H9 (cell line): Measurements from ENCODE around the gene AIFM3. TPM values are rescaled to one million over a fixed set of nuclear protein-coding genes. Genes with fewer than 3 reads are reported as not detected.

Experiments used
- DNase-seq: peaks from one replicate; pipeline ENCODE4 v3.0.0-alpha.2; 2017
- H2AFZ ChIP-seq: one replicate; pipeline ENCODE4 v1.6.1; 2013; ENCODE audit warnings: mild to moderate bottlenecking, low read length, control low read depth, moderate library complexity
- H2AK5ac ChIP-seq: 2 replicates; pipeline ENCODE4 v1.6.1; 2013; ENCODE audit warnings: low read length, control low read depth, mixed read lengths; ENCODE audit not compliant: insufficient read length
- H2BK120ac ChIP-seq: one replicate; pipeline ENCODE4 v1.6.1; 2013; ENCODE audit warnings: low read depth, mild to moderate bottlenecking, low read length, control low read depth, inconsistent platforms; ENCODE audit not compliant: poor library complexity, severe bottlenecking
- H2BK12ac ChIP-seq: 2 replicates; pipeline ENCODE4 v1.6.1; 2013; ENCODE audit warnings: low read length, control low read depth, mixed read lengths, low read depth; ENCODE audit not compliant: insufficient read length
- H2BK15ac ChIP-seq: 2 replicates; pipeline ENCODE4 v1.6.1; 2013; ENCODE audit warnings: low read depth, low read length, control low read depth
- H2BK20ac ChIP-seq: one replicate; pipeline ENCODE4 v1.6.1; 2013; ENCODE audit warnings: low read depth, mild to moderate bottlenecking, low read length, control low read depth, inconsistent platforms; ENCODE audit not compliant: poor library complexity, severe bottlenecking
- H2BK5ac ChIP-seq: 2 replicates; pipeline ENCODE4 v1.6.1; 2013; ENCODE audit warnings: low read length, control low read depth, mixed read lengths; ENCODE audit not compliant: insufficient read length
- H3K14ac ChIP-seq: 2 replicates; pipeline ENCODE4 v1.6.1; 2013; ENCODE audit warnings: low read length, control low read depth; ENCODE audit not compliant: insufficient read depth
- H3K18ac ChIP-seq: 2 replicates; pipeline ENCODE4 v1.6.1; 2013; ENCODE audit warnings: low read depth, mild to moderate bottlenecking, mixed read lengths, low read length, control low read depth; ENCODE audit not compliant: insufficient read length
- H3K23ac ChIP-seq: 2 replicates; pipeline ENCODE4 v1.6.1; 2013; ENCODE audit warnings: low read length, control low read depth, mixed read lengths, low read depth; ENCODE audit not compliant: insufficient read length
- H3K23me2 ChIP-seq: 2 replicates; pipeline ENCODE4 v1.6.1; 2013; ENCODE audit warnings: low read depth, mild to moderate bottlenecking, mixed read lengths, low read length, control low read depth; ENCODE audit not compliant: insufficient read length, poor library complexity, severe bottlenecking
- H3K27ac ChIP-seq: 2 replicates; pipeline ENCODE4 v1.5.1; 2013; ENCODE audit warnings: low read length, control low read depth, mixed read lengths, low read depth; ENCODE audit not compliant: insufficient read length
- H3K27me3 ChIP-seq: 2 replicates; pipeline ENCODE4 v1.6.1; 2013; ENCODE audit warnings: low read length, control low read depth, inconsistent platforms; ENCODE audit not compliant: insufficient read depth
- H3K4ac ChIP-seq: 2 replicates; pipeline ENCODE4 v1.6.1; 2013; ENCODE audit warnings: low read depth, mild to moderate bottlenecking, control low read depth, inconsistent platforms, low read length, moderate library complexity
- H3K4me1 ChIP-seq: 2 replicates; pipeline ENCODE4 v1.6.1; 2013; ENCODE audit warnings: low read length, control low read depth, inconsistent platforms; ENCODE audit not compliant: insufficient read depth
- H3K4me2 ChIP-seq: 2 replicates; pipeline ENCODE4 v1.6.1; 2013; ENCODE audit warnings: low read length, control low read depth, mixed read lengths; ENCODE audit not compliant: insufficient read length, insufficient read depth
- H3K56ac ChIP-seq: 2 replicates; pipeline ENCODE4 v1.6.1; 2013; ENCODE audit warnings: low read depth, mild to moderate bottlenecking, mixed read lengths, low read length, control low read depth; ENCODE audit not compliant: insufficient read length
- H3K79me1 ChIP-seq: 2 replicates; pipeline ENCODE4 v1.6.1; 2013; ENCODE audit warnings: low read depth, mild to moderate bottlenecking, moderate library complexity, low read length, control low read depth, inconsistent platforms; ENCODE audit not compliant: insufficient read depth, poor library complexity, severe bottlenecking
- H3K79me2 ChIP-seq: 2 replicates; pipeline ENCODE4 v1.6.1; 2013; ENCODE audit warnings: low read length, control low read depth, inconsistent platforms; ENCODE audit not compliant: insufficient read depth
- H3K9ac ChIP-seq: 2 replicates; pipeline ENCODE4 v1.6.1; 2013; ENCODE audit warnings: low read length, control low read depth, mixed read lengths; ENCODE audit not compliant: insufficient read length; ENCODE audit errors: extremely low read depth
- H3K9me3 ChIP-seq: one replicate; pipeline ENCODE4 v1.6.1; 2013; ENCODE audit warnings: low read depth, low read length, inconsistent platforms; ENCODE audit not compliant: control insufficient read depth
- H3T11ph ChIP-seq: one replicate; pipeline ENCODE4 v1.6.1; 2013; ENCODE audit warnings: mild to moderate bottlenecking, low read length, control low read depth, inconsistent platforms
- H4K20me1 ChIP-seq: one replicate; pipeline ENCODE4 v1.6.1; 2013; ENCODE audit not compliant: control insufficient read depth, insufficient read length, insufficient read depth
- H4K5ac ChIP-seq: 2 replicates; pipeline ENCODE4 v1.6.1; 2013; ENCODE audit warnings: low read depth, mild to moderate bottlenecking, mixed read lengths, low read length, control low read depth; ENCODE audit not compliant: insufficient read length
- H4K8ac ChIP-seq: replicated peaks from 2 replicates; pipeline ENCODE4 v1.6.1; 2013; ENCODE audit warnings: low read length, control low read depth, mixed read lengths, low read depth; ENCODE audit not compliant: insufficient read length
- H4K91ac ChIP-seq: 2 replicates; pipeline ENCODE4 v1.6.1; 2013; ENCODE audit warnings: low read depth, mild to moderate bottlenecking, moderate library complexity, mixed read lengths, low read length, control low read depth; ENCODE audit not compliant: insufficient read length
- H3K27ac Mint-ChIP-seq, 3 experiments: 2 replicates in 2 of 3; 3 replicates in 1 of 3; pipeline ENCODE4 v1.8.0; 2020 to 2021; ENCODE audit warnings: mixed read lengths in 3 of 3, mild to moderate bottlenecking in 1 of 3, moderate library complexity in 1 of 3
- H3K27me3 Mint-ChIP-seq: 2 replicates; pipeline ENCODE4 v1.8.0; 2021; ENCODE audit warnings: low read depth, mild to moderate bottlenecking, moderate library complexity, mixed read lengths
- H3K36me3 Mint-ChIP-seq, 3 experiments: 2 replicates in 2 of 3; 3 replicates in 1 of 3; pipeline ENCODE4 v1.8.0; 2020 to 2021; ENCODE audit warnings: low read depth in 3 of 3, mixed read lengths in 3 of 3; ENCODE audit not compliant: insufficient read depth in 1 of 3
- H3K4me1 Mint-ChIP-seq, 2 experiments: 2 replicates each; pipeline ENCODE4 v1.8.0; 2020; ENCODE audit warnings: mixed read lengths in 2 of 2
- H3K4me3 Mint-ChIP-seq, 2 experiments: 2 replicates in 1 of 2; 3 replicates in 1 of 2; pipeline ENCODE4 v1.8.0; 2020 to 2021; ENCODE audit warnings: mild to moderate bottlenecking in 2 of 2, mixed read lengths in 2 of 2, moderate library complexity in 1 of 2
- H3K9me3 Mint-ChIP-seq, 2 experiments: 2 replicates in 1 of 2; 3 replicates in 1 of 2; pipeline ENCODE4 v1.8.0; 2020; ENCODE audit warnings: mild to moderate bottlenecking in 2 of 2, mixed read lengths in 2 of 2, moderate library complexity in 1 of 2
- WGBS: extraction: QIAGEN DNeasy Blood & Tissue Kit; methylation state at CpG from one replicate; pipeline ENCODE4 v1.1.7; 2013; ENCODE audit warnings: missing lambda C conversion rate, low lambda C conversion rate, mixed read lengths; ENCODE audit not compliant: insufficient read length; ENCODE audit errors: extremely low coverage; 5-methylcytosine and 5-hydroxymethylcytosine counted together
- total RNA-seq: library from RNA; stranded (reverse); gene quantifications from 2 replicates; pipeline ENCODE4 v1.2.1, GENCODE V29; 2021
- TF ChIP-seq, protein P1 (sequence below): fragments of 200-600 bp; sonication (generic); conservative IDR thresholded peaks from 3 replicates; pipeline ENCODE4 v1.8.0; 2021; ENCODE audit warnings: antibody characterized with exemption, mild to moderate bottlenecking

Gene AIFM3
- total RNA-seq, 1 experiment from 2014 or later, result 1.9 TPM

DNA sequence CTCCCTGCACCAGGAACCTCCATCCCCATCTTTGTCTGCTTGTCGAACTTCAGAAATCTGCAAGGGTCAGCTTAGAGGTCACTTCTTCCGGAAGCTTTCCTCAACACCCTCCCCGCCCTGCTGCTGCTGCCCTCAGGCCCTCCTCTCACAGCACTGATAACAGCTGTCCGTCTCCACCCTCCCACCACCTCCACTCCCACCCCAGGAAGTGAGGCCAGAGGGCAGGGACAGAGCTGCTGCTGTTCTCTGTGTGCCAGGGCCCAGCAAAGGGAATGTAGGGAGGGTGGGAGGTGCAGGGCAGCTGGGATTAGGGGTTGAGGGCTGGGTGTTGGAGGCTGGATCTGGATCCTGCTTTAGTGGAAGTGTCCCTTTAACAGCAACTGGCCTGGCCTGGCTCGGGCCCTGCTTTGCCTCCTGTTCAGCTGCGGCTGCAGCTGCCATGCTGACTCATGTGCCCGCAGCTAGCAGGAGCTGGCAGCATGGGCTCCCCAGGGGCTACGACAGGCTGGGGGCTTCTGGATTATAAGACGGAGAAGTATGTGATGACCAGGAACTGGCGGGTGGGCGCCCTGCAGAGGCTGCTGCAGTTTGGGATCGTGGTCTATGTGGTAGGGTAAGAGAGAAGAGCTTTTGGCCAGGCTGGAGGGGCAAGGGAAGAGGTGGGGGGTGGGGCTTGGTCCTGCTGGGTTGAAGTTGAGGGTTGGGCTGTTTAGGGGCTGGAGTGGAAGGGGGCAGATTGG, 47.8 kb downstream of the AIFM3 start, which contains the start of gene P2RX6:
Gene P2RX6, plus strand, starts transcription at position 440 of the 740 bp plus-strand sequence. Its CDS starts 10 bp downstream, at position 450.
- WGBS, result no CpG with 5 or more reads among the region's 12 CpGs
- H2BK20ac ChIP-seq, result no peak within 1 kb of the TSS
- H2BK15ac ChIP-seq, result no peak within 1 kb of the TSS
- no peak within 1 kb of the TSS for H2AFZ ChIP-seq
- H3K14ac ChIP-seq, result 0 out of 2 replicates have a peak within 1 kb of the TSS, but pooled peaks have one; percentile 20
- Mint-ChIP-seq H3K27ac (peak within 1 kb of the TSS in 2 of 3 experiments; percentile 97; a peak in 4 of 7 replicates), H3K4me3 (peak within 1 kb of the TSS; percentile 80 to 95), H3K27me3 (peaks cover 54% of the 10 kb centered on the region), H3K9me3 (peaks cover 2 to 4% of the 10 kb centered on the region in 2 experiments; a peak in 3 of 5 replicates), H3K36me3 (no peaks in the 10 kb centered on the region), H3K4me1 (peaks cover 24 to 44% of the 10 kb centered on the region in 2 experiments)
- peaks cover 7% of the 10 kb centered on the region for H3K23me2 ChIP-seq
- TF ChIP-seq, protein P1, sequence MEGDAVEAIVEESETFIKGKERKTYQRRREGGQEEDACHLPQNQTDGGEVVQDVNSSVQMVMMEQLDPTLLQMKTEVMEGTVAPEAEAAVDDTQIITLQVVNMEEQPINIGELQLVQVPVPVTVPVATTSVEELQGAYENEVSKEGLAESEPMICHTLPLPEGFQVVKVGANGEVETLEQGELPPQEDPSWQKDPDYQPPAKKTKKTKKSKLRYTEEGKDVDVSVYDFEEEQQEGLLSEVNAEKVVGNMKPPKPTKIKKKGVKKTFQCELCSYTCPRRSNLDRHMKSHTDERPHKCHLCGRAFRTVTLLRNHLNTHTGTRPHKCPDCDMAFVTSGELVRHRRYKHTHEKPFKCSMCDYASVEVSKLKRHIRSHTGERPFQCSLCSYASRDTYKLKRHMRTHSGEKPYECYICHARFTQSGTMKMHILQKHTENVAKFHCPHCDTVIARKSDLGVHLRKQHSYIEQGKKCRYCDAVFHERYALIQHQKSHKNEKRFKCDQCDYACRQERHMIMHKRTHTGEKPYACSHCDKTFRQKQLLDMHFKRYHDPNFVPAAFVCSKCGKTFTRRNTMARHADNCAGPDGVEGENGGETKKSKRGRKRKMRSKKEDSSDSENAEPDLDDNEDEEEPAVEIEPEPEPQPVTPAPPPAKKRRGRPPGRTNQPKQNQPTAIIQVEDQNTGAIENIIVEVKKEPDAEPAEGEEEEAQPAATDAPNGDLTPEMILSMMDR, result no peak
- H3K9ac ChIP-seq, result no peak within 1 kb of the TSS
- H4K5ac ChIP-seq, result no peak within 1 kb of the TSS
- H3K79me2 ChIP-seq, result no peaks in the 10 kb centered on the region
- no peak within 1 kb of the TSS for H2AK5ac ChIP-seq
- no peak within 1 kb of the TSS for H2BK12ac ChIP-seq
- no peak within 1 kb of the TSS for H4K8ac ChIP-seq
- no peak within 1 kb of the TSS for H3K27ac ChIP-seq
- no peak within 1 kb of the TSS for H3K4ac ChIP-seq
- H3K4me2 ChIP-seq, result peak within 1 kb of the TSS; percentile 39
- H3K9me3 ChIP-seq, result no peaks in the 10 kb centered on the region
- H4K91ac ChIP-seq, result no peak within 1 kb of the TSS
- no peak within 1 kb of the TSS for H3K18ac ChIP-seq
- no peak within 1 kb of the TSS for H2BK120ac ChIP-seq
- H3K27me3 ChIP-seq, result no peaks in the 10 kb centered on the region
- H3K23ac ChIP-seq, result no peak within 1 kb of the TSS
- H3K79me1 ChIP-seq, result no peaks in the 10 kb centered on the region
- no peaks in the 10 kb centered on the region for H4K20me1 ChIP-seq
- no peak within 1 kb of the TSS for H3K56ac ChIP-seq
- H2BK5ac ChIP-seq, result no peak within 1 kb of the TSS
- no peak within 1 kb of the TSS for H3T11ph ChIP-seq
- peaks cover 3% of the 10 kb centered on the region; the same call in 1 of the 2 replicates for H3K4me1 ChIP-seq
- peak; percentile 73 for DNase-seq
